Peyer's patch (tissue), 4 donors: ENCODE measurements around the gene OR2AK2. TPM values are rescaled to one million over a fixed set of nuclear protein-coding genes. Genes with fewer than 3 reads are reported as not detected.
"Not testable (repeated sequence)": the region's sequence is repeated elsewhere in the genome, so short reads cannot be mapped to it uniquely, and the experiment has no call there.

Experiments used
- DNase-seq, 3 donors: peaks; one replicate each; pipeline ENCODE4 v3.0.0-alpha.2; 2017 to 2019
- H3K27ac ChIP-seq, 4 donors: fragments of 200-600 bp; sonication (generic); one replicate each; pipeline ENCODE4 v1.5.1; 2016 to 2019
- H3K27me3 ChIP-seq, 2 donors: fragments of 200-600 bp; sonication (generic); one replicate each; pipeline ENCODE4 v1.5.1; 2019
- H3K36me3 ChIP-seq, 3 donors: fragments of 200-600 bp; sonication (generic); one replicate each; pipeline ENCODE4 v1.5.1; 2016 to 2019
- H3K4me1 ChIP-seq, 4 donors: fragments of 200-600 bp; sonication (generic); one replicate each; pipeline ENCODE4 v1.5.1; 2016 to 2019
- H3K4me3 ChIP-seq, 4 donors: fragments of 200-600 bp; sonication (generic); 1 replicate in 3 of 4; 2 replicates in 1 of 4; pipeline ENCODE4 v1.5.1; 2016 to 2019; ENCODE audit warnings: mild to moderate bottlenecking in 1 of 4
- H3K9me3 ChIP-seq, 4 donors: fragments of 200-600 bp; sonication (generic); one replicate each; pipeline ENCODE4 v1.5.1; 2016 to 2019; ENCODE audit warnings: mild to moderate bottlenecking in 1 of 4
- CTCF ChIP-seq, 6 experiments: fragments of 450-650 bp in 4 of 6; fragments of 200-600 bp in 2 of 6; sonication (generic) in 1 of 6; IDR thresholded peaks; one replicate each; pipeline ENCODE4 v1.5.1; 2017 to 2019; ENCODE audit warnings: antibody characterized with exemption in 6 of 6, mild to moderate bottlenecking in 3 of 6, moderate library complexity in 1 of 6
- POLR2A ChIP-seq, 2 donors: fragments of 450-650 bp; IDR thresholded peaks; one replicate each; pipeline ENCODE4 v1.5.1; 2017; ENCODE audit warnings: antibody characterized with exemption in 2 of 2, mild to moderate bottlenecking in 2 of 2, moderate library complexity in 2 of 2
- total RNA-seq, 4 donors: library from RNA; depleted of rRNA; stranded (reverse); fragments of >200 nt; gene quantifications; one replicate each; pipeline ENCODE4 v1.1.0, GENCODE V29; 2016

The OR2AK2 gene
- total RNA-seq, 4 donors from 2014 or later: not detected

GRCh38 chr1:247935781-247936180 lies 29.3 kb upstream of the OR2AK2 start:
- Histone ChIP-seq H3K27me3 (no peaks in the 10 kb centered on the region), H3K9me3 (peaks cover 0 to 6% (median 0%) of the 10 kb centered on the region in 4 donors), H3K4me1 (no peaks in the 10 kb centered on the region), H3K27ac (no peak overlapping the region), H3K4me3 (no peak overlapping the region), H3K36me3 (no peaks in the 10 kb centered on the region)
- peak in 1 of 3 donors; percentile 37 for DNase-seq
- TF ChIP-seq CTCF (IDR thresholded peaks at IDR 0.05): no peak
- TF ChIP-seq POLR2A (IDR thresholded peaks at IDR 0.05): no peak

- Histone ChIP-seq H3K36me3 (no peaks in the 10 kb centered on the region), H3K4me1 (no peaks in the 10 kb centered on the region), H3K27me3 (no peaks in the 10 kb centered on the region), H3K27ac (no peak overlapping the region), H3K9me3 (peaks cover 0 to 6% (median 0%) of the 10 kb centered on the region in 4 donors), H3K4me3 (no peak overlapping the region)
- DNase-seq: peak in 1 of 3 donors; percentile 32
- no peak for TF ChIP-seq POLR2A (IDR thresholded peaks at IDR 0.05)
- no peak for TF ChIP-seq CTCF (IDR thresholded peaks at IDR 0.05)
Measured at GRCh38 chr1:247936415-247936814, 28.6 kb upstream of the OR2AK2 start.

- peak overlapping the region in 2 of 4 donors; percentile 43 to 49 for H3K27ac ChIP-seq
- not testable (repeated sequence) for H3K4me1 ChIP-seq, H3K27me3 ChIP-seq, H3K9me3 ChIP-seq, H3K36me3 ChIP-seq
- TF ChIP-seq CTCF (IDR thresholded peaks at IDR 0.05): peak; percentile 20 to 78 (median 38)
- peak overlapping the region; percentile 29 to 51 (median 33) for H3K4me3 ChIP-seq
- DNase-seq: peak; percentile 61 to 93 (median 70)
Measured at GRCh38 chr1:247936965-247937734, 27.9 kb upstream of the OR2AK2 start.

- Histone ChIP-seq H3K36me3 (no peaks in the 10 kb centered on the region), H3K4me3 (no peak overlapping the region), H3K4me1 (no peaks in the 10 kb centered on the region), H3K9me3 (no peaks in the 10 kb centered on the region), H3K27ac (no peak overlapping the region), H3K27me3 (no peaks in the 10 kb centered on the region)
- DNase-seq: no peak
- TF ChIP-seq POLR2A (IDR thresholded peaks at IDR 0.05): no peak
- no peak for TF ChIP-seq CTCF (IDR thresholded peaks at IDR 0.05)
Measured at GRCh38 chr1:247942624-247943023, 22.4 kb upstream of the OR2AK2 start.

- DNase-seq: no peak
- H3K36me3 ChIP-seq: no peaks in the 10 kb centered on the region
- no peak within 1 kb of the TSS for H3K4me3 ChIP-seq
- peaks cover 0 to 2% (median 0%) of the 10 kb centered on the region in 4 donors for H3K9me3 ChIP-seq
- H3K27me3 ChIP-seq: no peaks in the 10 kb centered on the region
- H3K4me1 ChIP-seq: no peaks in the 10 kb centered on the region
- H3K27ac ChIP-seq: no peak within 1 kb of the TSS
- no peak for TF ChIP-seq CTCF (IDR thresholded peaks at IDR 0.05)
Measured at GRCh38 chr1:247948558-247948957, 16.5 kb upstream of the OR2AK2 start, which contains the start of gene OR2L8. TSS of gene OR2L8 (plus strand) at chr1:247948858. CDS start at chr1:247948858, 0 bp downstream.
